ENCODE results near the gene TBC1D5.
"Not testable (repeated sequence)": the region's sequence is repeated elsewhere in the genome, so short reads cannot be mapped to it uniquely, and the experiment has no call there.

Gene TBC1D5

DNA sequence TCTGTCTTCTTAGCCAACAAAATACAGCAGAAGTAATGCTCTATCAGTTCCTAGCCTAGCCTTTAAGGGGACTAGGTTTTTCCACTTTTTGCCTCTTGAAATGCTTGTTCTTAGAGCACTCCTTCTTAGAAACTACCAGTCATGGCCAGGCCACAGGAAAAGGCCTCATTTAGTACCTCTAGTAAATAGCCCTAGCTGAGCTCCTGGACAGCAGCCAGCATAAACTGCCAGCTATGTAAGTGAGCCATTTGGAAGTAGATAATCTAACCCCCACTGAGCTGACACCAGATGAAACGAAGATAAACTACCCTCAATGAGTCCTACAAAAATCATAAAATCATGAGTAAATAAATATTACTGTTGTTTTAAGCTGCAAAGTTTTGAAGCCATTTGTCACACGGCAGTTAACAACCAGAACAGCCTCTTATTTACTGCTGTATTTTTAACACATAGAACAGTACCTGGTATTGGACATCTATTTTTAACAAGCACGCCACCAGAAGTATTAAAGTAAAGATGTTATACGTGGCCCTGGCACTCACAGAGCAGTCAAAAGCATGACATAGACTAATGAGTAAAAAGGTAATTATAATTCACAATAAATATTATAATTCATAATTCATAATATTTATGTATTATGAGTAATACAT, 12.0 kb downstream of the TBC1D5 start:
- Histone ChIP-seq H3K4me3 (ENCODE audit: low read length) (no peak overlapping the region), H3K9ac (ENCODE audit: low read length) (no peak overlapping the region), H3K36me3 (ENCODE audit: control insufficient read depth, insufficient read depth, low read length) (no peaks in the 10 kb centered on the region), H3K4me1 (ENCODE audit: control insufficient read depth, insufficient read depth, low read length) (no peaks in the 10 kb centered on the region), H3K27me3 (ENCODE audit: control insufficient read depth, insufficient read depth, low read length) (no peaks in the 10 kb centered on the region), H3K27ac (ENCODE audit: low read depth, low read length) (no peak overlapping the region)

DNA sequence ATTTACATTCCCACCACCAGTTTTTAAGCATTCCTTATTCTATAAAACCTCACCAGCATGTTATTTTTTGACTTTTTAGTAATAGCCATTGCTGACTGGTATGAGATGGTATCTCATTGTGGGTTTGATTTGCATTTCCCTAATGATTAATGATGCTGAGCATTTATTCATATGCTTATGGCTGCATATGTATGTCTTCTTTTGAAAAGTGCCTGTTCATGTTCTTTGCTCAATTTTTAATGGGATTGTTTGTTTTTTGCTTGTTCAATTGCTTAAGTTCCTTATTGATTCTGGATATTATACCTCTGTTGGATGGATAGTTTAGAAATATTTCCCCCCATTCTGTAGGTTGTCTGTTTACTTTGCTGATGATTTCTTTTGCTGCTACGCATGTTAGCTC, 16.1 kb downstream of the TBC1D5 start:
- Histone ChIP-seq H3K27me3 (ENCODE audit: control insufficient read depth, insufficient read depth, low read length) (no peaks in the 10 kb centered on the region), H3K27ac (ENCODE audit: low read depth, low read length) (no peak overlapping the region), H3K9ac (ENCODE audit: low read length) (no peak overlapping the region), H3K4me1 (ENCODE audit: control insufficient read depth, insufficient read depth, low read length) (no peaks in the 10 kb centered on the region), H3K36me3 (ENCODE audit: control insufficient read depth, insufficient read depth, low read length) (no peaks in the 10 kb centered on the region), H3K4me3 (ENCODE audit: low read length) (no peak overlapping the region)

DNA sequence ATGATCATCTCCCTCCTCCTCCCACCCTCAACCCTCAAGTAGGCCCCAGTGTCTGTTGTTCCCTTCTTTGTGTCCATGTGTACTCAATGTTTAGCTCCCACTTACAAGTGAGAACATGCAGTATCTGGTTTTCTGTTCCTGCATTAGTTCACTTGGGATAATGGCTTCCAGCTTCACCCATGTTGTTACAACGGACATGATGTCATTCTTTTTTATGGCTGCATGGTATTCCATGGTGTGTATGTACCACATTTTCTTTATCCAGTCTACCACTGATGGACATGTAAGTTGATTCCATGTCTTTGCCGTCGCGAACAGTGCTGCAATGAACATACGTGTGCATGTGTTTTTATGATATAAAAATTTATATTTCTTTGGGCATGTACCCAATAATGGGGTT, 16.6 kb downstream of the TBC1D5 start:
- not testable (repeated sequence) for H3K27ac ChIP-seq (ENCODE audit: low read depth, low read length); H3K27me3 ChIP-seq (ENCODE audit: control insufficient read depth, insufficient read depth, low read length); H3K9ac ChIP-seq (ENCODE audit: low read length)

DNA sequence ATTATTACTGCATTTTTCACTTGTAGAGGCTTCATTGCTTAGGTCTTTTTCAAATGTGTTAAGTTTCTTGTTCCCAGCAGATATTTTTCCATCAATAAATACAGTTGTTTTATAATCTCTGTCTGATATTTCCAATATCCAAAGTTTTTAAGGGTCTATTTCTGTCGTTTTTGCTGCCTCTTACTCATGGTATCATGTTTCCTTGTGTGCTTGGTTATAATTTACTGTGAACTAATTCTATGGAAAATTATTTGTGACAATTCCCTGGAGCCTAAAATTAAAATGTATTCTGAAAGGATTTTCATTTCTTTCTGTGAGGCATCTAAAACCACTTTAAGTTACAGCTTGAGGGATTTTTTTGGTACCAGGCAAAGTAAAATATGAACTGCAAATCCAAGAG, 17.5 kb downstream of the TBC1D5 start:
- no peak overlapping the region for H3K27ac ChIP-seq (ENCODE audit: low read depth, low read length)
- H3K4me1 ChIP-seq (ENCODE audit: control insufficient read depth, insufficient read depth, low read length): no peaks in the 10 kb centered on the region
- no peak overlapping the region for H3K4me3 ChIP-seq (ENCODE audit: low read length)
- no peaks in the 10 kb centered on the region for H3K36me3 ChIP-seq (ENCODE audit: control insufficient read depth, insufficient read depth, low read length)
- no peak overlapping the region for H3K9ac ChIP-seq (ENCODE audit: low read length)
- H3K27me3 ChIP-seq (ENCODE audit: control insufficient read depth, insufficient read depth, low read length): no peaks in the 10 kb centered on the region

More for the DNA sequence above, 16.6 kb downstream of the TBC1D5 start:
- H3K36me3 ChIP-seq (ENCODE audit: control insufficient read depth, insufficient read depth, low read length); H3K4me1 ChIP-seq (ENCODE audit: control insufficient read depth, insufficient read depth, low read length); H3K4me3 ChIP-seq (ENCODE audit: low read length): not testable (repeated sequence)

DNA sequence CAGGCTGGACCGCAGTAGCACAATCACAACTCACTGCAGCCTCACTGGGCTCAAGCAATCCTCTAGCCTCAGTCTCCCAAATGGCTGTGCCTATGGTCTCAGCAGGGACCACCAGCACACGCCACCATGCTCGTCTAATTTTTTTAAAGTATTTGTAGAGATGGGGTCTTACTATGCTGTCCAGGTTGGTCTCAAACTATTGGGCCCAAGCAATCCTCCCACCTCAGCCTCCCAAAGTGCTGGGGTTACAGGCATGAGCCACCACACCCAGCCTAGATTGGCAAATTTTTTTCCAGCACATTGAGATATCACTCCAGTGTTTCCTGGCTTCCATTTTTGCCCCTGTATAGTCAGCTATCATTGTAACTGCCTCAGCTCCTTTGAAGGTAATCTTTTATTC, 18.3 kb downstream of the TBC1D5 start:
- H3K4me1 ChIP-seq (ENCODE audit: control insufficient read depth, insufficient read depth, low read length): no peaks in the 10 kb centered on the region
- no peak overlapping the region for H3K9ac ChIP-seq (ENCODE audit: low read length)
- H3K36me3 ChIP-seq (ENCODE audit: control insufficient read depth, insufficient read depth, low read length): no peaks in the 10 kb centered on the region
- H3K27me3 ChIP-seq (ENCODE audit: control insufficient read depth, insufficient read depth, low read length): no peaks in the 10 kb centered on the region
- H3K4me3 ChIP-seq (ENCODE audit: low read length): no peak overlapping the region
- no peak overlapping the region for H3K27ac ChIP-seq (ENCODE audit: low read depth, low read length)

DNA sequence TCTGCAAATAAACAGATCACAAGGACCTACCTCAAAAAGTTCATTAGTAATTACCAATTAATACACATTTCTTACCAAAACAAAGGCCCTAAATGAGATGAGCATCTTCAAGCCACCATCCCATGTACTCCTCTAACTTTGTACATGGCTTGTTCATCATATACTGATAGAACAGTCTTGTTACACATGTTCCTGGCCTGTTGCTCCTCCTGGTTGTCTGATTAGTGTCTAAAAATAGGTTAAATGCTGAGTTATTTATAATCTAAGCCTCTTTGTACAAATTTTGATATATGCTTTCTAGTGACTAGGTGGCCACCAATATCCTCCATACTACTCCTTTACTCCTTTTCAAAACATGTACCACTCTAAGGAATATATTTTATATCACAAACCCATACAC, 25.0 kb downstream of the TBC1D5 start:
- Histone ChIP-seq H3K9ac (ENCODE audit: low read length) (no peak overlapping the region), H3K4me1 (ENCODE audit: control insufficient read depth, insufficient read depth, low read length) (no peaks in the 10 kb centered on the region), H3K36me3 (ENCODE audit: control insufficient read depth, insufficient read depth, low read length) (peaks cover 2% of the 10 kb centered on the region), H3K27me3 (ENCODE audit: control insufficient read depth, insufficient read depth, low read length) (no peaks in the 10 kb centered on the region), H3K27ac (ENCODE audit: low read depth, low read length) (no peak overlapping the region), H3K4me3 (ENCODE audit: low read length) (no peak overlapping the region)

DNA sequence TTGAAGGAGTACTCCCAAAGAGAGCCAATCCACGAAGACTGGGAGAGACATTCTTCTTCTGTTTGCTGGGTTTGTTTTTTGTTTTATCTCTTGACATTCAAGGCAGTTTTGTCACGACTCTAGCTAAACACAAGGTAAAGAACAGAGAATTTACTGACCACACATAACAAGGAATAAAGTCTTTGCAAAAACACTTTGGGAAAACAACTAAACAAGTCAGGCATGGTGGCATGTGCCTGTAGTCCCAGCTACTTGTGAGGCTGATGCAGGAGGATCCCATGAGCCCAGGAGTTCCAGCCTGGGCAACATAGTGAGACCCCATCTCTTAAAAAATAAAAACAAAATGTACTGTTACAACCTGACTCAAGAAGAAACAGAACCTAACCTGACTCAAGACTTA, 28.0 kb downstream of the TBC1D5 start:
- Histone ChIP-seq H3K9ac (ENCODE audit: low read length) (no peak overlapping the region), H3K27ac (ENCODE audit: low read depth, low read length) (no peak overlapping the region), H3K36me3 (ENCODE audit: control insufficient read depth, insufficient read depth, low read length) (peaks cover 2% of the 10 kb centered on the region), H3K4me1 (ENCODE audit: control insufficient read depth, insufficient read depth, low read length) (no peaks in the 10 kb centered on the region), H3K4me3 (ENCODE audit: low read length) (no peak overlapping the region), H3K27me3 (ENCODE audit: control insufficient read depth, insufficient read depth, low read length) (no peaks in the 10 kb centered on the region)

DNA sequence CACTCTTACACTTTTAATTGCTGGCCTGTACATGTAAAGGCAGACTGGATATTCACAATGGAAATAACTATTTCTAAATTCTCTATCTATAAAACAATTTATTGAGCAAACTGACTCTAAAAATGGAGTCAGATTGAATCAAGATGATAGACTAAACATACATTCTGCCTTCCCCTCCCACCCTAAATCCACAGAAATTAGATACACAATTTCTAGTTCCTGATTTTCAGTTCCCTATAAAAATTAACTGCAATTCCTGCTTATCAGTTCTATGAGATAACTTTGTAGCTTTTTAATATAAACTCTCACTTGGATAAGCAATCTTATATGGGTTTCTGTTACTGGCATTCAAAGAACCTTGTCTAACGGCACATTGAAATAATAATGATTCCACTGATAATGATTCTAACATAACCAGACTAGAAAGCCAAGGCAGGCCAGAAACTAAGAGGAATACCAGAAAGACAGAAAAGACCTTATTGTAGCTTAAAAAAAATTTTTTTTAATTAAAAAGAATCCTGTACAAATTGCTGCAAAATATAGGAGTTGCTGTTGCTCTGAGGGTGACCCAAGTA, 33.1 kb downstream of the TBC1D5 start:
- Histone ChIP-seq H3K36me3 (ENCODE audit: control insufficient read depth, insufficient read depth, low read length) (peaks cover 2% of the 10 kb centered on the region), H3K27ac (ENCODE audit: low read depth, low read length) (no peak overlapping the region), H3K9ac (ENCODE audit: low read length) (no peak overlapping the region), H3K27me3 (ENCODE audit: control insufficient read depth, insufficient read depth, low read length) (no peaks in the 10 kb centered on the region), H3K4me3 (ENCODE audit: low read length) (no peak overlapping the region), H3K4me1 (ENCODE audit: control insufficient read depth, insufficient read depth, low read length) (no peaks in the 10 kb centered on the region)

DNA sequence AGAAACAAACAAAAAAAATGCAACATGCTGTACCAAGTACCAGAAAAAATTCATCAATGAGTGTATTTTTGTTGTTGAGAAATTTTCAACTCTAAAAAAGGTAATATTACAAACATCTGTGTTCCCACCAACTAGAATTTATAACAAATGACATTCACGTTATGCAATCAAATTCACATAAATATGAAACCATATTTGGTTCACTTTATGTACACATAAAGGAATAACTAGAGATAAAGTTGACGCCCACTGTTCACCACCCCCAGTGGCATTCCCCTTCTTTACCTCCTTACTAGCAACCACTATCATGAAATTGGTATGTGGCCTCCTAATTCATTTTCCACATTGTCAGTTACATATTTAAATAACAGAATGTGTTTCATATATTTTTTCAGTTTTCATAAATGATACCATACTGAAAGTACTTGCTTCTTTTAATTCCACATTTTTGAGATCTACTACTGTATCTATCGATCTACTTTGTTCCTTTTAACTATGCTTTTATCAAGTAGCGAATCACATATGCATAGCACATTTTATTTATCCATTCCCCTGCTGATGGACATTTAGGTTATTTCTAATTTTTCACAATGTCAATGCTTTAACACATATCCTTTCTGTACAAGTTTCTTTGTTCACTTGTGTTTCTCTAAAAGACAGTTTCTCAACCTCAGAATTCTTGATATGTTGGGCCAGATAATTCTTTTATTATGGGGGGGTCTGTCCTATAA, 34.5 kb downstream of the TBC1D5 start:
- no peak overlapping the region for H3K27ac ChIP-seq (ENCODE audit: low read depth, low read length)
- no peak overlapping the region for H3K4me3 ChIP-seq (ENCODE audit: low read length)
- no peaks in the 10 kb centered on the region for H3K4me1 ChIP-seq (ENCODE audit: control insufficient read depth, insufficient read depth, low read length)
- H3K36me3 ChIP-seq (ENCODE audit: control insufficient read depth, insufficient read depth, low read length): no peaks in the 10 kb centered on the region
- no peaks in the 10 kb centered on the region for H3K27me3 ChIP-seq (ENCODE audit: control insufficient read depth, insufficient read depth, low read length)
- H3K9ac ChIP-seq (ENCODE audit: low read length): no peak overlapping the region

DNA sequence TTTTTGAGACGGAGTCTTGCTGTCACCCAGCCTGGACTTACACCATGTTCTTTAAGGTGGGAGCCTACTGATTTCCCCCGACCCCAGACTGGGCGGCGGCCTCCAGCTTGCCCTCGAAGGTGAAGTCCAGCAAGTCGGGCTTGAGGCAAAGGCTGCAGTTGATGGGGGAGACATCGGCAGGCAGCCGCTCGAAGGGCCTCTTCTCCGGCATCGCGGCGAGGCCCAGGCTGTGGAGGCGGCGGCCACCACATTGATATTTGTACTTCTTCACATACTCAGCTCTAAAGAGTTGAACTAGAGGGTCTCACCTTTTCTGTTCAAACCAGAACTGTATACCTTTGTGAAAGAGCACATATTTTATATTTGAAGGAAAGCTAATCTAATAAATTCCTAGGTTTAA, 36.4 kb downstream of the TBC1D5 start:
- H3K4me3 ChIP-seq (ENCODE audit: low read length); H3K36me3 ChIP-seq (ENCODE audit: control insufficient read depth, insufficient read depth, low read length); H3K27ac ChIP-seq (ENCODE audit: low read depth, low read length); H3K4me1 ChIP-seq (ENCODE audit: control insufficient read depth, insufficient read depth, low read length); H3K9ac ChIP-seq (ENCODE audit: low read length); H3K27me3 ChIP-seq (ENCODE audit: control insufficient read depth, insufficient read depth, low read length): not testable (repeated sequence)

DNA sequence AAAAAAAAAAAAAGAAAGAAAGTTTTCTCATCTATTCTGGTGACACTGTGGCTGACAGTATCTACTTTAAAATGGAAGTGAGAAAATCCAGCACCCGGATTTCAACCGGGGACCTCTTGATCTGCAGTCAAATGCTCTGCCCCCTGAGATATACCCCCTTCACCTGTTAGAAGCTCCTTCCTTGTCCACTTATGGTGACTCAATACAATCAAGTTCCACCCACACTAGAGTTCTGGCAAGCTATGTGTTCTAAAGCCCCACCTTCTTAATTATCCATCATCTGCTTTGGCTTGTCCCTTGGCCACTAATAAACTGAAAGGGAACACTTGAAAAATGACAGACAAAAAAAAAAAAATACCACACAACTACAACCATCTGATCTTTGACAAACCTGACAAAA, 42.6 kb downstream of the TBC1D5 start:
- not testable (repeated sequence) for H3K4me3 ChIP-seq (ENCODE audit: low read length); H3K9ac ChIP-seq (ENCODE audit: low read length); H3K27me3 ChIP-seq (ENCODE audit: control insufficient read depth, insufficient read depth, low read length); H3K4me1 ChIP-seq (ENCODE audit: control insufficient read depth, insufficient read depth, low read length); H3K36me3 ChIP-seq (ENCODE audit: control insufficient read depth, insufficient read depth, low read length); H3K27ac ChIP-seq (ENCODE audit: low read depth, low read length)

DNA sequence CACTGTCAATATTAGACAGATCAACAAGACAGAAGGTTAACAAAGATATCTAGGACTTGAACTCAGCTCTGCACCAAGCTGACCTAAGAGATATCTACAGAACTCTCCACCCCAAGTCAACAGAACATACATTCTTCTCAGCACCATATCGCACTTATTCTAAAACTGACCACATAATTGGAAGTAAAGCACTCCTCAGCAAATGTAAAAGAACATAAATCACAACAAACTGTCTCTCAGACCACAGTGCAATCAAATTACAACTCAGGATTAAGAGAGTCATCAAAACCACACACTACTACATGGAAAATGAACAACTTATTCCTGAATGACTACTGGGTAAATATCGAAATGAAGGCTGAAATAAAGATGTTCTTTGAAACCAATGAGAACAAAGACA, 46.8 kb downstream of the TBC1D5 start:
- H3K27me3 ChIP-seq (ENCODE audit: control insufficient read depth, insufficient read depth, low read length); H3K4me1 ChIP-seq (ENCODE audit: control insufficient read depth, insufficient read depth, low read length); H3K36me3 ChIP-seq (ENCODE audit: control insufficient read depth, insufficient read depth, low read length); H3K9ac ChIP-seq (ENCODE audit: low read length); H3K4me3 ChIP-seq (ENCODE audit: low read length); H3K27ac ChIP-seq (ENCODE audit: low read depth, low read length): not testable (repeated sequence)

DNA sequence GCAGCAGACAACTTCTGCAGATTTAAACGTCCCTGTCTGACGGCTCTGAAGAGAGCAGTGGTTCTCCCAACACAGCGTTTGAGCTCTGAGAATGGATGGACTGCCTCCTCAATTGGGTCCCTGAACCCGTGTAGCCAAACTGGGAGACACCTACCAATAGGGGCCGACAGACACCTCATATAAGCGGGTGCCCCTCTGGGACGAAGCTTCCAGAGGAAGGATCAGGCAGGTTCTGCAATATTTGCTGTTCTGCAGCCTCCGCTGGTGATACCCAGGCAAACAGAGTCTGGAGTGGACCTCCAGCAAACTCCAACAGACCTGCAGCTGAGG, 48.8 kb downstream of the TBC1D5 start:
- H3K9ac ChIP-seq (ENCODE audit: low read length); H3K4me1 ChIP-seq (ENCODE audit: control insufficient read depth, insufficient read depth, low read length); H3K27ac ChIP-seq (ENCODE audit: low read depth, low read length); H3K4me3 ChIP-seq (ENCODE audit: low read length); H3K27me3 ChIP-seq (ENCODE audit: control insufficient read depth, insufficient read depth, low read length); H3K36me3 ChIP-seq (ENCODE audit: control insufficient read depth, insufficient read depth, low read length): not testable (repeated sequence)
